ENCODE results near the gene VDR.
"Not testable (repeated sequence)": the region's sequence is repeated elsewhere in the genome, so short reads cannot be mapped to it uniquely, and the experiment has no call there.

The VDR gene

GRCh38 chr12:47828008-47828975, 76.5 kb downstream of the VDR start:
- no peak for DNase-seq (ENCODE audit: low spot score)

GRCh38 chr12:47825173-47825639, 79.6 kb downstream of the VDR start:
- peak; percentile 81 for DNase-seq (ENCODE audit: low spot score)

- no peak for DNase-seq (ENCODE audit: low spot score)
Measured at GRCh38 chr12:47824635-47825034, 80.2 kb downstream of the VDR start.

GRCh38 chr12:47824198-47824597, 80.6 kb downstream of the VDR start:
- DNase-seq (ENCODE audit: low spot score), result peak; percentile 29

GRCh38 chr12:47823422-47824086, 81.2 kb downstream of the VDR start:
- DNase-seq (ENCODE audit: low spot score), result no peak

GRCh38 chr12:47822863-47823262, 81.9 kb downstream of the VDR start:
- no peak for DNase-seq (ENCODE audit: low spot score)

GRCh38 chr12:47822401-47822800, 82.4 kb downstream of the VDR start:
- DNase-seq (ENCODE audit: low spot score), result no peak

- peak; percentile 43 for DNase-seq (ENCODE audit: low spot score)
Measured at GRCh38 chr12:47821346-47821706, 83.5 kb downstream of the VDR start.

- peak; percentile 90 for DNase-seq (ENCODE audit: low spot score)
Measured at GRCh38 chr12:47820631-47821345, 84.0 kb downstream of the VDR start.

- DNase-seq (ENCODE audit: low spot score), result peak; percentile 74
Measured at GRCh38 chr12:47819896-47820630, 84.7 kb downstream of the VDR start, which contains the start of gene HDAC7. Gene HDAC7 (minus strand): TSS chr12:47819903. CDS start chr12:47819785, 118 bp downstream.

GRCh38 chr12:47819138-47819895, 85.5 kb downstream of the VDR start:
- DNase-seq (ENCODE audit: low spot score), result peak; percentile 38

GRCh38 chr12:47818467-47819137, 86.2 kb downstream of the VDR start:
- DNase-seq (ENCODE audit: low spot score), result no peak

GRCh38 chr12:47818007-47818376, 86.8 kb downstream of the VDR start:
- no peak for DNase-seq (ENCODE audit: low spot score)

- DNase-seq (ENCODE audit: low spot score), result no peak
Measured at GRCh38 chr12:47817272-47818006, 87.4 kb downstream of the VDR start.

GRCh38 chr12:47816403-47817271, 88.2 kb downstream of the VDR start:
- DNase-seq (ENCODE audit: low spot score), result no peak

GRCh38 chr12:47815447-47815846, 89.3 kb downstream of the VDR start:
- not testable (repeated sequence) for DNase-seq (ENCODE audit: low spot score)

GRCh38 chr12:47814539-47815170, 90.1 kb downstream of the VDR start:
- no peak for DNase-seq (ENCODE audit: low spot score)

GRCh38 chr12:47813511-47814196, 91.1 kb downstream of the VDR start:
- no peak for DNase-seq (ENCODE audit: low spot score)

Data from SW480 (cell line).